ENCODE results near the gene SHANK1.
A peak's percentile ranks its signal among the peaks of the same experiment; 100 is the strongest.

The SHANK1 gene

GRCh38 chr19:50678323-50678722 is 41.3 kb downstream of the SHANK1 start:
- DNase-seq, result no peak

DNA sequence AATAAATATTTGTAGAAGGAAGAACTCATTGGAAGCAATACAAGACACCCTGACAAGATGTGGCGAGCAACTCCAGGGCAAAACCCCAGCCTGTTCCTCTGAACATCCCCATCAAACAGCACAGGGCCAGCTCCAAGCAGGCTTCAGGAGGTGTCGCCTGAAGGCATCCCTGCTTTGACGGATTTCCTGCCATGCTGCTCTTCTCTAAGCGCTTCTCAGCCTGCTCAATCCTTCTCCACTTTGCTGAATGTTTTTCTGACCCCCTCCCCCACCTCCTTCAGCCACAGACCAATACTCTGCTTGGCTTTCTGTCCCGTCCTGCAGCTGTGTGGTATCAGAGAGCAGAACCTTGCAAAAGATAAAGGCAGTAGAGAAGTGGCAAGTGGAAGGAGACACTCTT is 42.0 kb downstream of the SHANK1 start:
- no peak for DNase-seq

DNA sequence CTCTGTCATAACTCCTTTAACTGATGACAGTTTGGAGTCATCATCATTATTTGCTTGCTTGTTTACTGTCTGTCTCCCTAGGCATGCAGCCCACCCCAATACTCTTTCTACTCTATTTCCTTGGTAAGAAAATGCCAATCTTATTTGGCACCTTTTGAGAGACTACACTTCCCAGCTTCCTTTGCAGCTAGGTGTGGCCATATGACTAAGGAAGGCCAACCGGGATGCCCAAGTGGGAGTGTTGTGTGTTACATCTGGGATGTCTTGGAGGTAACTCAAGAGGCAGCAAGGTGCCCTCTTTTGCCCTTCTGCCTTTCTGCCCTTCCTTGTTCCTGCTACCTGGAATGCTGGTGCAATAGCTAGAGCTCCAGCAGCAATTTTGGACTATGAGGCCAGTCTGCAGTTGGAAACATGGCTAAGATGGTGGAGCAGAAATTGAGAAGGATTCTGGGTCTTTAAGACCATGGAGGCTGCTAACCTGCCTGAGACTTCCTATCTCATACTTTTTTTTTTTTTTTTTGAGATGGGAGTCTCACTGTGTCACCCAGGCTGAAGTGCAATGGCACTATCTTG is 42.9 kb downstream of the SHANK1 start:
- no peak for DNase-seq

DNA sequence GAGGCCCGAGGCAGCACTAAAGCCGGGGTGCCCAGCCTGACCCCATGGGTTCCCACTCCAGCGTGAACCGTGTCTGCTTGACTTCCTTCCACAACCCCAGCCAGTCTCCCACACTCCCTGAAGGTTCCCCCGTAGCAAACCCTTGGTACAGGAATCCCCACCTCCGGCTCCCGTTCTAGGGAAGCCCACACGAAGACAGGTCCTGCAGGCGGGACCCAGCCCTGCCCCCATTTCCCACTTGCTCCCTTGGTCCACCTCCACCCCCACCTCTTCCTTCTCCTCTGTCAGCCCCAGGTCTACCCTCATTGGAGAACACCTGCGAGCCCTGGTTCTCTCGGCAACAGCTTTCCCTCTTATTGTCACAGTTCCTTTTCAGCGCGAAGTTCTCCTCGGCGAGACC is 46.5 kb downstream of the SHANK1 start:
- DNase-seq, result no peak

DNA sequence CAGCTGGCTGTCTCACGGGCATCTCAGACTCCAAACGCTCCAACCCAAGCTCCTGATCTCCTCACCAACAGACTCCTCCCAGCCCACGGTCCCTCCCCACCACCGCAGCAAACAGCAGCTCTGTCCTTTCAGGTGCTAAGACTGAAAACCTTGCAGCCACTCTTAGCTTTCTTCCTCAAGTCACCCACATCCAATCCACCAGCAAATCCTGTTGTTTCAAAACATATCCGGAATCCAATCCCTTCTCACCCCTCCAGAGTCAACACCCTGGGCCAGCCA is 49.6 kb downstream of the SHANK1 start:
- no peak for DNase-seq

DNA sequence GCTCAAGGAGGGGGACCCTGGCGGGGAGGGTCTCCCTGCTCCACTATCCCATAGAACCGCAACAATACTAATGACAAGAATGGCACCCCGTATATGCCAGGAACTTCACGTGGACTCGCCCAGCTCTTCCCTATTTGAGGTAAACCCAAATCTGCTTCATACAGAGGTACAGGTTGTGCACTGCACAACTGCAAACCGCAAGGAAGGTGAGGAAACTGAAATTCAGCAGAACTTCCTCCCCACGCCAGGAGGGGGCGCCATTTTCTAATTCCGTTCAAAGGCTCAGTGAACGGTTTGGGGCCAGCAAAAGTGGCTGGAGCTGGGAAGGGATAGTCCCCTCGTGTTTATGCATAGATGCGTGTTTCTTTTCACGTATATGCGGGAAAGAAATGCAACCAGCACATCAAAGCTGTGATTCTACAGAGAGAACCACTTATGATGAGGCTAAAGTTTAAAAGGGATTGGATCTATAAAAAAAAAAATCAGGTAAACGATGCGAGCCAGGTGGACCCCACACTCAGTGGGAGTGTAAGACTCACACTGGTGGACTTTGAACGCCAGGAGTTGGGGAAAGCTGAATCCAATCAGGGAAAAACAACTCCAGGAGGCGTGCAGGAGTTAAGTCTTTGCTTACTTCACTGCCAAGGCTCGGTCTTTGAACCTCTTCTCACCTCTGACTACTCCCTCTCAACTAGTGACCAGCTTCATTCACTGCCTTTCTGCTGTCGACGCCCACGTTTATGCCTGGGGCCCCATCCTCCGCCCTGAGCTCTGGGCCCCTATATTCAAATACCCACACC is 50.1 kb downstream of the SHANK1 start:
- peak; percentile 8 for DNase-seq

GRCh38 chr19:50668879-50669278 is 50.7 kb downstream of the SHANK1 start:
- DNase-seq, result no peak

DNA sequence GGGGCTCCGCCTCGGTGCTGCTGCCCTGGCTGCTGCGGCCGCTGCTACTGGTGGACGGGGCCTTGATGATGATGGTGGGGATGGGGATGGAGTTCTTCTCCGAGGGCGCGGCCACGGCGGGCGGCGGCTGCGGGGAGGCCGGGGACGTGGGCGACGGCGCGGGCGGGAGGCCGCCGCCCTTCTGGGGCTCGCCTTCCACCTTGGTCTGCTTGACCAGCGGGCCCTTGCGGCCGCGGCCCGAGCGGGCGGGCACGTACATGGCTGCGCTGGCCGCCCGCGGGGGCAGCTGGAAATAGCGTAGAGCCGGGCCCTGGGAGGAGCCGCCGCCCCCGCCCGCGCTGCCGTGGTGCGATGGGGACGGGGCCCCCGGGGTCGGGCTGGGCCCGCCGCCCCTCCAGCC is 51.2 kb downstream of the SHANK1 start:
- DNase-seq, result no peak

- no peak for DNase-seq
Observed at GRCh38 chr19:50667759-50668231, 51.8 kb downstream of the SHANK1 start.

GRCh38 chr19:50667177-50667758 is 52.3 kb downstream of the SHANK1 start:
- no peak for DNase-seq

DNA sequence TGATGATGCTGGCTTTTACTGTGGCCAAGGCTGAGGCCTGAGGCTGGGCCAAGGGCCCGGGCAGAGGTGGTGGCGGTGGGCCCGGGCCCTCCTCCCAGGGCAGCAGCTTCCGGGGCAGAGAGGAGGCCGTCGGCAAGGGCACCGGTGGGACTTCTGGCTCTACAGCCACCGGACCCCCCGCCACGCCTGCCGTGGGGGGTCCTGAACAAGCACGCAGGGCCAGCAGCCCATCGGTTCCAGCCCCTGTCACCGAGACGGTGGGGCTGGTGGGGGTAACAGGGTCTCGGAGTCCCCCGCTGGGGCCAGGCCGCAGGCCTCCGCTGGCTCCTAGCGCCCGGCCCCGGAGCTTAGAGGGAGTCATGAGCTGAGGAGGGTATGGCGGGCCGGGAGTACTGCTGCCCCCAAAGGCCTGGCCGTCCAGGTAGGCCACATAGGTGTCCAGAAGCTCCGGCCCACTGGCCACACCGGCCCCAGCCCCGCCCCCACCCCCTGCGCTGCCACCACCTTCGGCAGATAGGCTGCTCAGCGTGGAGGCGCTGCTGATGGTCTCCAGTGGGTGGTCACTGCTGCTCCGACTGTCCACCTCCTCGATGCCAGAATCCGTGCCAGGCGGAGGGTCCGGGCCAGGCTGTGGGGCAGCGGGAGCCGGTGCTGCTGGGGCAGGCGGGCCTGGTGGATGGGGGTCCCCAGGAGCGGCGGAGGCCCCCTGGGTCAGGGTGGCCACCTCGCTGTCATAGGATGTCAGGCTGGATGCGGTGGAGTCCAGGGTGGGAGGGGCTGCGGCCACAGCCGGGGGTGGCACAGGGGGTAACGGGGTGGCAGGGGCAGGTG is 53.0 kb downstream of the SHANK1 start:
- DNase-seq, result no peak

DNA sequence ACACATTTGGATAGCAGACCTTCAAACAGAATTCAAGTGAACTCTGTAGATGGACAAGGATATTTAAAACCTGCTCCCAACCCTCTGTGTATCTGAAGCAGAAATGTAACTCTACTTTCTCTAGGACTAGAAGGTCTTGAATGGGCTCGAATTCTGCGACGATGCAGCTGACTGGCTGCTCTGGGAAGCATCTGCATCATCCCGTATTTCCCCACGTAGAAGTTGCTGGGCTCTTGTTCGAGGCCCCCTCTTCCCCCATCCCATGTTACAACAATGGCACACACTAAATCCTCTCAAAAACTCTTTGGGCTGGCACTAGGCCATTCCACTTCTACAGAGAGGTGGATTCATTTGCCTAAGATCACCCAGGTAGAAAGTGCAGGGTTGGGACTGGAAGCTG is 55.4 kb downstream of the SHANK1 start:
- DNase-seq, result no peak

- no peak for DNase-seq
Observed at GRCh38 chr19:50663482-50663790, 56.2 kb downstream of the SHANK1 start.

DNA sequence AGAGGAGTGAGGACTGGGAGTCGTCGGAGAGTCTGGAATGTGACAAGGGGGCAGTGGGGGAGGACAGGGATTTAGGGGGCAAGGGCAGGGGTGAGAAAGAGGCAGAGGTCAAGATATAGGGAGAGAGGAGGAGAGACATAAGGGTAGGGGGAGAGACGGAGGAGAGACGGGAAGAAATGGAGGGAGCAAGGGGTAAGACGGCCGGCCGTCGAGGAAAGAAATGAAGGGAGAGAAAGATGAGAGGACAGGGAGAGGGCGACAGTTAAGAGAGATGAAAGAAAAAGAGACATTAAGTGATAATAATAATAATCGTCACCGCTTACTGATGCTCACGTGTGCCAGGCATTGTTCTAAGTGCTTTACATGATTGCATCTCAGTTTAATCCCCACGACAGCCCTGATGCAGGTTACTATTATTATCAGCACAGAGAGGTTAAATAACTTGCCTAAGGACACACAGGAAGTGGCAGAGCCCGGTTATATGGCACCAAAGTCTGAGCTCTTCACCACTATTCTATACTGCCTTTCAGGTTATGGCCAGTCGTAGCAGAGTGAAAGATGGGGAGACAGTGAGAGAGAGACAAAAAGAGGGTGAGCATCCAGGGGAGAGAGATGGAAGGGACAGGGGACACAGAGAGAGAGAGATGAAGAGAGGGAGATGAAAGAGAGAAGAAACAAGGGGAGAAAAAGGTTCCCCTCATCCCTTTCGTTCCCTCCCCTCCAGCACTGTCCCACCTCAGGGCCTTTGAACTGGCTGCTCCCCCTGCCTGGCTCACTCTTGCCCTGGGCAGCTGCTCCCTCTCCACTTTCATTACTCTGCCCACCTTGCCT is 56.7 kb downstream of the SHANK1 start:
- no peak for DNase-seq

DNA sequence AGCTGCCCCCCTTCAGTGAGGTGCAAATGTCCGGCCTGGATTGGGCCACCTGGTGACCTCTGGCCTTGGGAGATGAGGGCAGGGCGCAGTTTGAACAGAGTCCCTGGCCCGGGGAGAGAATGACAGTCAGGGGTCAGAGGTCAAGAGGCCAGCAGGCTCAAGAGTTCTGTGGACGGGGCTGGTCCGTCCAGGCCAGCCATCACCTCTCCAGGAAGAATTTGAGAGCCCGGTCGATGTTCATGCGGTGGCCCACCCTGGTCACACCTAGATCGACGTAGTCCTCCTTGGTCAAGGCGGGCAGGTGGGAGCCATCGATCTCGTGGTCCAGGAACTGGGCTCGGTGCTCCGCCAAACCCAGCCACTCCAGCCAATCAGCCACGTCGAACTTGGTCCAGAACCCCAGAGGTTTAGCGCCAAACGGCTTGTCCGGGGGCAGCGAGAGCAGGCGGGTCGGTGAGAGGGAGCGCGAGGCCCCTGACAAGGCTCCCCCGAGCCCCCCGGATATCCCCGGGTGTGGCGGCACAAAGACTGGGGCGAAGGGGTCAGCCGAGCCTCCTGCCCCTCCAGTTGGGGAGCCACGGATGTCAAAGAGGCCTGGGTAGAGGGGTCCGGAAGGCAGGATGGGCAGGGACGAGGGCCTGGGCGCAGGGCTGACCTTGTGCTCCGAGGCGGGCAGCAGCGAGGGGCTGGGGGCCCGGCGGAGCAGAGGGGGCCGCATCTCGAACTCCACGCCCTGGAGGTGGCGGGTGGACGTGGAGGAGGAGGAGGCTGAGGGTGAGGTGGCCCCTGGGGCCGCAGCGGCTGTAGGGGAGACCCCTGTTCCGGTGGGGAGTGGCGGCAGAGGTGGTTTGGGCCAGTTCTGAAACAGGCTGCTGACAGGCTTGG is 57.6 kb downstream of the SHANK1 start:
- DNase-seq, result no peak

DNA sequence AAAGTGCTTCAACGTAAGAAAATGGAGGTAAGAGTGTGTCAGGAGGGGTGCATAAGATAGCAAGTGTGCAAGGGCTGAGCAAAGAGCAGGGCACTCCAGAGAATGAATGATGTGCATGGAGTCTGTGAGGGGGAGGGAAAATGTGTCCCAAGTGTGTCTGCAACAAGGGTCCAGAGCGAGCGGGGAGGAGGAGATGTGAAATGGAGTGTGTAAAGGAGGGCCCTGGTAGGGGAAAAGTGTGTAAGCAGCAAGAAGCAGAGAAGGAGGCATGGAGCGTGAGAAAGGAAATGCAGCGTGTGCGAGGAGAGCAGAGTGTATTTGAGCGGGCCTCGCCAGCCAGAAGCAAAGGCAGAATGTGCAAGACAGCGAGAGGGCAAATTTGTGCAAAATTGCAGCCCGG is 58.6 kb downstream of the SHANK1 start:
- no peak for DNase-seq

DNA sequence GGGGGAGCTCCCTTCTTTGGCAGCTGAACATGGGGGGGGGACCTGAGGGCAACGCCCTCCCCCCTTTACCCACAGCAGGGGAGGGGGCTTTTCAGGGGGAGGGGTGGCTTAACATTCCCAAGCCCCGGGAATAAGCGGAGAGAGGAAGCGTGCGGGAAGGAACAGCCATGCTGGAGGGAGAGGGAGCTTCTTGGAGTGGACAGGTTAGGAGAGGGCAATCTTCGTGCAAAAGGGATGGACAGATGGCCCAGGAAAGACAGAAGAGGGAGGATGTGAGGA is 59.6 kb downstream of the SHANK1 start:
- DNase-seq, result no peak

GRCh38 chr19:50659318-50660087 is 60.1 kb downstream of the SHANK1 start:
- DNase-seq, result no peak

- DNase-seq, result no peak
Observed at GRCh38 chr19:50658441-50659317, 60.9 kb downstream of the SHANK1 start.

GRCh38 chr19:50657712-50658440 is 61.7 kb downstream of the SHANK1 start:
- no peak for DNase-seq
